HL-60 (cell line): ENCODE measurements around the gene ITGA4.

ENCODE experiments used
- DNase-seq, 2 experiments: peaks; one replicate each; pipeline ENCODE4 v3.0.0-alpha.2; 2010 to 2020; ENCODE audit warnings: low read depth in 1 of 2, low spot score in 1 of 2
- H3K27ac ChIP-seq: fragments of 250-450 bp; sonication (Bioruptor Pico); replicated peaks from 2 replicates; pipeline ENCODE4 v1.5.1; 2020; ENCODE audit warnings: mild to moderate bottlenecking, moderate library complexity
- H3K27me3 ChIP-seq: fragments of 250-450 bp; sonication (Bioruptor Pico); 2 replicates; pipeline ENCODE4 v1.5.1; 2021; ENCODE audit warnings: mild to moderate bottlenecking, moderate library complexity; ENCODE audit not compliant: insufficient read depth, poor library complexity, severe bottlenecking
- H3K4me3 ChIP-seq: replicated peaks from 2 replicates; pipeline ENCODE4 v1.5.1; 2011; ENCODE audit warnings: mild to moderate bottlenecking, control low read depth, low read length; ENCODE audit not compliant: insufficient read depth
- CTCF ChIP-seq: IDR thresholded peaks from one replicate; pipeline ENCODE4 v1.5.1; 2011; ENCODE audit warnings: low read length, control low read depth, inconsistent platforms; ENCODE audit not compliant: insufficient read depth
- GABPA ChIP-seq: IDR thresholded peaks from 2 replicates; pipeline ENCODE4 v1.6.1; 2012; ENCODE audit warnings: low read depth
- POLR2AphosphoS5 ChIP-seq: IDR thresholded peaks from 2 replicates; pipeline ENCODE4 v1.6.1; 2012; ENCODE audit warnings: low read depth
- REST ChIP-seq: IDR thresholded peaks from 2 replicates; pipeline ENCODE4 v1.6.1; 2012; ENCODE audit warnings: low read depth; ENCODE audit not compliant: insufficient replicate concordance
- SPI1 ChIP-seq: IDR thresholded peaks from 2 replicates; pipeline ENCODE4 v1.6.1; 2012; ENCODE audit warnings: low read depth, mild to moderate bottlenecking, borderline replicate concordance

The ITGA4 gene

GRCh38 chr2:181573140-181573736, 116.1 kb downstream of the ITGA4 start:
- H3K27me3 ChIP-seq: no peaks in the 10 kb centered on the region
- TF ChIP-seq POLR2AphosphoS5 (no peak), GABPA (no peak), SPI1 (no peak), REST (no peak), CTCF (peak; percentile 9)
- H3K27ac ChIP-seq: no peak overlapping the region
- H3K4me3 ChIP-seq: no peak overlapping the region
- DNase-seq: peak in 1 of 2 experiments; percentile 10

GRCh38 chr2:181574321-181574720, 117.1 kb downstream of the ITGA4 start:
- TF ChIP-seq SPI1 (no peak), REST (no peak), CTCF (no peak), POLR2AphosphoS5 (no peak), GABPA (no peak)
- Histone ChIP-seq H3K27me3 (no peaks in the 10 kb centered on the region), H3K4me3 (no peak overlapping the region), H3K27ac (no peak overlapping the region)
- no peak for DNase-seq

- Histone ChIP-seq H3K27me3 (no peaks in the 10 kb centered on the region), H3K27ac (peak overlapping the region; percentile 40), H3K4me3 (no peak overlapping the region)
- no peak for TF ChIP-seq SPI1
- no peak for TF ChIP-seq GABPA
- TF ChIP-seq REST: no peak
- TF ChIP-seq POLR2AphosphoS5: no peak
- no peak for TF ChIP-seq CTCF
- no peak for DNase-seq
Measured at GRCh38 chr2:181575024-181575649, 118.0 kb downstream of the ITGA4 start.
